A549 (cell line): Measurements from ENCODE around the gene MAD1L1. TPM values are rescaled to one million over a fixed set of nuclear protein-coding genes. Genes with fewer than 3 reads are reported as not detected.

Experiments used
- ATAC-seq, 2 experiments: fragments of 200-7000 bp in 1 of 2; fragments of >200 bp in 1 of 2; cut with Nextera tagmentation in 1 of 2; cut with Tn5 transposase in 1 of 2; 3 replicates each; pipeline versions ENCODE4 v1.8.0 to v1.9.1; 2018 to 2020; ENCODE audit warnings: mild to moderate bottlenecking in 1 of 2, moderate library complexity in 1 of 2
- CTCF ChIA-PET: fragments of 300-600 bp; sonication (Branson Sonifier 250); formaldehyde crosslinking; extraction: SDS; loops from one replicate; lab custom pipeline; 2021; ENCODE audit warnings: antibody characterized with exemption, inconsistent platforms; lab: Yijun Ruan, JAX
- POLR2A ChIA-PET: fragments of 350-600 bp; formaldehyde crosslinking; extraction: SDS; loops from one replicate; lab custom pipeline; 2021; ENCODE audit warnings: antibody characterized with exemption, inconsistent platforms; lab: Yijun Ruan, JAX
- DNase-seq, 2 experiments: peaks; one replicate each; pipeline versions ENCODE4 v3.0.0 to v3.0.0-alpha.2; 2011 to 2016; ENCODE audit warnings: low read depth in 1 of 2, low spot score in 1 of 2
- FAIRE-seq: peaks from 2 replicates; lab custom pipeline; 2011; peaks lifted over from hg19 to GRCh38; lab: Jason Lieb, UNC
- H3K27ac ChIP-seq, 2 experiments: fragments of >200 bp; sonication (Bioruptor Twin); formaldehyde crosslinking; 3 replicates each; pipeline ENCODE4 v1.5.1; 2016 to 2017
- H3K4me1 ChIP-seq: fragments of >200 bp; sonication (Bioruptor Twin); formaldehyde crosslinking; 3 replicates; pipeline ENCODE4 v1.6.1; 2016
- H3K4me2 ChIP-seq: fragments of >200 bp; sonication (Bioruptor Twin); formaldehyde crosslinking; 3 replicates; pipeline ENCODE4 v1.6.1; 2016
- H3K4me3 ChIP-seq: fragments of >200 bp; sonication (Bioruptor Twin); formaldehyde crosslinking; 3 replicates; pipeline ENCODE4 v1.5.1; 2016
- H3K9me3 ChIP-seq: fragments of >200 bp; sonication (Bioruptor Twin); formaldehyde crosslinking; 3 replicates; pipeline ENCODE4 v1.6.1; 2016
- BHLHE40 ChIP-seq: IDR thresholded peaks from 2 replicates; pipeline ENCODE4 v1.6.1; 2012; ENCODE audit warnings: low read depth, low read length, inconsistent platforms
- CHD2 ChIP-seq: fragments of 150-350 bp; IDR thresholded peaks from 2 replicates; pipeline ENCODE4 v1.6.1; 2014; ENCODE audit warnings: low read length; ENCODE audit not compliant: partially characterized antibody
- FOSB ChIP-seq: fragments of 250-450 bp; sonication (Bioruptor Pico); IDR thresholded peaks from 2 replicates; pipeline ENCODE4 v1.5.0; 2020; ENCODE audit warnings: mild to moderate bottlenecking, moderate library complexity
- FOSL2 ChIP-seq, 2 experiments: fragments of 450-650 bp in 1 of 2; fragments of >200 bp in 1 of 2; sonication (Bioruptor Twin) in 1 of 2; formaldehyde crosslinking; IDR thresholded peaks; 2 replicates each; pipeline versions ENCODE4 v1.5.0 to v1.6.1; 2016 to 2020; ENCODE audit warnings: mild to moderate bottlenecking in 1 of 2, moderate library complexity in 1 of 2
- FOXS1 ChIP-seq: fragments of 250-450 bp; sonication (Bioruptor Pico); IDR thresholded peaks from 2 replicates; pipeline ENCODE4 v1.5.0; 2020; ENCODE audit warnings: mild to moderate bottlenecking, moderate library complexity
- JUNB ChIP-seq: fragments of >200 bp; sonication (Bioruptor Twin); formaldehyde crosslinking; IDR thresholded peaks from 2 replicates; pipeline ENCODE4 v1.6.1; 2016
- MAZ ChIP-seq: fragments of 150-350 bp; IDR thresholded peaks from 2 replicates; pipeline ENCODE4 v1.6.1; 2014; ENCODE audit warnings: antibody characterized with exemption, low read depth, low read length, borderline replicate concordance
- NFE2L2 ChIP-seq: fragments of 150-350 bp; conservative IDR thresholded peaks from 2 replicates; pipeline ENCODE4 v1.6.1; 2014; ENCODE audit warnings: low read length
- NPAS2 ChIP-seq: fragments of 250-450 bp; sonication (Bioruptor Pico); IDR thresholded peaks from 2 replicates; pipeline ENCODE4 v1.8.0; 2022; ENCODE audit warnings: mild to moderate bottlenecking, moderate library complexity, borderline replicate concordance
- POLR2A ChIP-seq: IDR thresholded peaks from 2 replicates; pipeline ENCODE4 v1.6.1; 2012; ENCODE audit warnings: mild to moderate bottlenecking, low read length
- POLR2AphosphoS2 ChIP-seq: conservative IDR thresholded peaks from 2 replicates; pipeline ENCODE4 v1.6.1; 2012; ENCODE audit warnings: low read length, improper control_type of control experiment, inconsistent platforms
- ZC3H11A ChIP-seq: fragments of 450-650 bp; IDR thresholded peaks from 2 replicates; pipeline ENCODE4 v1.6.1; 2014; ENCODE audit warnings: antibody characterized with exemption, mild to moderate bottlenecking
- ZFP36 ChIP-seq: fragments of 450-650 bp; IDR thresholded peaks from 2 replicates; pipeline ENCODE4 v1.6.1; 2014; ENCODE audit warnings: borderline replicate concordance; ENCODE audit not compliant: partially characterized antibody
- ZNF302 ChIP-seq: fragments of 250-450 bp; sonication (Bioruptor Pico); IDR thresholded peaks from 2 replicates; pipeline ENCODE4 v1.9.0; 2021; ENCODE audit warnings: inconsistent platforms, mild to moderate bottlenecking, moderate library complexity
- ZSCAN20 ChIP-seq: fragments of 250-450 bp; sonication (Bioruptor Pico); IDR thresholded peaks from 2 replicates; pipeline ENCODE4 v1.8.0; 2022; ENCODE audit warnings: mild to moderate bottlenecking, moderate library complexity
- WGBS: methylation state at CpG from one replicate; pipeline ENCODE4 v1.1.6; 2017; ENCODE audit errors: missing lambda C conversion rate; 5-methylcytosine and 5-hydroxymethylcytosine counted together
- polyA plus RNA-seq, 4 experiments: library from polyadenylated mRNA; depleted of rRNA in 3 of 4; stranded (reverse); fragments of >200 nt; fragmentation: RNase III in 1 of 4; extraction: RNeasy Plus Mini Kit Qiagen cat#74134 plus additional on column Dnase treatment in 1 of 4; gene quantifications; 2 replicates in 3 of 4; 3 replicates in 1 of 4; pipeline ENCODE4 v1.2.3, GENCODE V29; 2011 to 2017
- TF ChIP-seq, protein P1 (sequence below): fragments of 200-600 bp; sonication (generic); IDR thresholded peaks from 2 replicates; pipeline ENCODE4 v1.6.1; 2016; ENCODE audit warnings: antibody characterized with exemption, mild to moderate bottlenecking, moderate library complexity
- TF ChIP-seq, protein P2 (sequence below): fragments of >200 bp; sonication (Bioruptor Twin); formaldehyde crosslinking; IDR thresholded peaks from 3 replicates; pipeline ENCODE4 v1.5.1; 2016
- TF ChIP-seq, protein P3 (sequence below): IDR thresholded peaks from 2 replicates; pipeline ENCODE4 v1.6.1; 2012; ENCODE audit warnings: low read depth, borderline replicate concordance
- TF ChIP-seq, protein P4 (sequence below): fragments of >200 bp; sonication (Bioruptor Twin); formaldehyde crosslinking; IDR thresholded peaks from 2 replicates; pipeline ENCODE4 v1.6.1; 2016

The MAD1L1 gene
- polyA plus RNA-seq, 2 of the 4 experiments (the other 2 are of a cell fraction): 13.6 to 16.6 TPM

DNA sequence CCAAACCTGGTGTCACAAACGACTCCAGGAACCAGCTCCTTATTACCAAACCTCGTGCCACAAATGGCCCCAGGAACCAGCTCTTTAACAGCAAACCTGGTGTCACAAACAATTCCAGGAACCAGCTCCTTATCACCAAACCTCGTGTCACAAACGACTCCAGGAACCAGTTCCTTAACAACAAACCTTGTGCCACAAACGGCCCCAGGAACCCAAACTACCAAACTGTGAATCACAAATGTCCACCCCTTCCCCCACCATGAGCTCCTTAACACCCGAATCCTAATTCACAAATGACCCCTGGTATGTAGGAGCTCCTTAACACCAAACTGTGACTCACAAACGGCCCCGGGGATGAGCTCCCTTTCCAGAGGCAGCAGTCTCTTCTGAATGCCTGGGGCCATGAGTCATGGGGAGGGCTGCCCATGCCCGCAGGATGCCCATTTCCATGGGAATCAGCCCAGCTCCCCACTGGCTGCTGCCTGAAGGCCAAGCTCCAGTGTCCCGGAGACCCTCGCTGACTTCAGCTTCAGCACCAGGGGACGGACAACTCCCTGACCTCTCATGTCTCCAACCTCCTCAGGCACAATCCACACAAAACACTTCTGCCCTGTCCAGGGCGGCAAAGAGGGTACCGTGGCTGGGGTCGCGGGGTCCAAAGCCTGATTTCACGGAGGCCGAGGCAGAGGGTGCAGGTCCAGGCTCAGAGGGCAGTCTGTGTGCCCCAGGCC, 349.5 kb downstream of the MAD1L1 start:
- TF ChIP-seq ZC3H11A: no peak
- TF ChIP-seq FOSL2 (IDR thresholded peaks at IDR 0.05): no peak
- peak; percentile 62; the same call in 1 of the 2 replicates for TF ChIP-seq FOSL2 (CRISPR knock-in tag; IDR thresholded peaks at IDR 0.05)
- TF ChIP-seq, protein P1, sequence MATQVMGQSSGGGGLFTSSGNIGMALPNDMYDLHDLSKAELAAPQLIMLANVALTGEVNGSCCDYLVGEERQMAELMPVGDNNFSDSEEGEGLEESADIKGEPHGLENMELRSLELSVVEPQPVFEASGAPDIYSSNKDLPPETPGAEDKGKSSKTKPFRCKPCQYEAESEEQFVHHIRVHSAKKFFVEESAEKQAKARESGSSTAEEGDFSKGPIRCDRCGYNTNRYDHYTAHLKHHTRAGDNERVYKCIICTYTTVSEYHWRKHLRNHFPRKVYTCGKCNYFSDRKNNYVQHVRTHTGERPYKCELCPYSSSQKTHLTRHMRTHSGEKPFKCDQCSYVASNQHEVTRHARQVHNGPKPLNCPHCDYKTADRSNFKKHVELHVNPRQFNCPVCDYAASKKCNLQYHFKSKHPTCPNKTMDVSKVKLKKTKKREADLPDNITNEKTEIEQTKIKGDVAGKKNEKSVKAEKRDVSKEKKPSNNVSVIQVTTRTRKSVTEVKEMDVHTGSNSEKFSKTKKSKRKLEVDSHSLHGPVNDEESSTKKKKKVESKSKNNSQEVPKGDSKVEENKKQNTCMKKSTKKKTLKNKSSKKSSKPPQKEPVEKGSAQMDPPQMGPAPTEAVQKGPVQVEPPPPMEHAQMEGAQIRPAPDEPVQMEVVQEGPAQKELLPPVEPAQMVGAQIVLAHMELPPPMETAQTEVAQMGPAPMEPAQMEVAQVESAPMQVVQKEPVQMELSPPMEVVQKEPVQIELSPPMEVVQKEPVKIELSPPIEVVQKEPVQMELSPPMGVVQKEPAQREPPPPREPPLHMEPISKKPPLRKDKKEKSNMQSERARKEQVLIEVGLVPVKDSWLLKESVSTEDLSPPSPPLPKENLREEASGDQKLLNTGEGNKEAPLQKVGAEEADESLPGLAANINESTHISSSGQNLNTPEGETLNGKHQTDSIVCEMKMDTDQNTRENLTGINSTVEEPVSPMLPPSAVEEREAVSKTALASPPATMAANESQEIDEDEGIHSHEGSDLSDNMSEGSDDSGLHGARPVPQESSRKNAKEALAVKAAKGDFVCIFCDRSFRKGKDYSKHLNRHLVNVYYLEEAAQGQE: peak; percentile 49; the same call in 1 of the 2 replicates

DNA sequence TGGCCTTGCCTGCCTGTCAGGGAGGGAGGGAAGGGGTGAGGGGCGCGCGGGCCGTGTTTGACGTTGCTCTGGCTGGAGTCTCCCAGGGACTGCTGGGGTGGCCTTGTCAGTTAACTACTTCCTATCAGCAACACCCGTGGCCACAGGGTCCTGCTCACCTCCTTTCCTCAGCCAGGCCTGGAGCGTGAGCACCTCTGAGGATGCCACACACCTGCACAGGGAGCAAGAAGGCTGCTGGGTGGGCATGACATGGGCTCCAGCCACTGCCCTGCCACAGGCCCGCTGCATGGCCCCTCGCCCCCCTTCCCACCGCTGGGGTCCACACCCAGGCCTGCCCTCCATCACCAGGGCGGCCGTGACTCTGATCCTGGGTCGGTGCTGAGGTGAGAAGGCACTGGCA, 350.3 kb downstream of the MAD1L1 start:
- no peak for ATAC-seq
- ChIA-PET CTCF (interaction anchor here (0.6 kb wide), 1 partner anchor 13 kb away, joined by 3 read pairs; no protein-coding TSS in a partner anchor), POLR2A (interaction anchor here (0.8 kb wide), 1 partner anchor 124 kb away, joined by 3 read pairs; no protein-coding TSS in a partner anchor)
- no peak for FAIRE-seq
- no peak overlapping the region; the same call in 1 of the 3 replicates for H3K4me2 ChIP-seq
- peaks cover 15% of the 10 kb centered on the region for H3K4me1 ChIP-seq
- 87% methylated on average over 6 of the region's 13 CpGs for WGBS
- H3K27ac ChIP-seq: peak overlapping the region in 1 of 2 experiments; percentile 73; a peak in 3 of 6 replicates
- DNase-seq: no peak
- H3K9me3 ChIP-seq: peaks cover 3% of the 10 kb centered on the region; the same call in 1 of the 3 replicates
- no peak for TF ChIP-seq POLR2AphosphoS2
- TF ChIP-seq, protein P2, sequence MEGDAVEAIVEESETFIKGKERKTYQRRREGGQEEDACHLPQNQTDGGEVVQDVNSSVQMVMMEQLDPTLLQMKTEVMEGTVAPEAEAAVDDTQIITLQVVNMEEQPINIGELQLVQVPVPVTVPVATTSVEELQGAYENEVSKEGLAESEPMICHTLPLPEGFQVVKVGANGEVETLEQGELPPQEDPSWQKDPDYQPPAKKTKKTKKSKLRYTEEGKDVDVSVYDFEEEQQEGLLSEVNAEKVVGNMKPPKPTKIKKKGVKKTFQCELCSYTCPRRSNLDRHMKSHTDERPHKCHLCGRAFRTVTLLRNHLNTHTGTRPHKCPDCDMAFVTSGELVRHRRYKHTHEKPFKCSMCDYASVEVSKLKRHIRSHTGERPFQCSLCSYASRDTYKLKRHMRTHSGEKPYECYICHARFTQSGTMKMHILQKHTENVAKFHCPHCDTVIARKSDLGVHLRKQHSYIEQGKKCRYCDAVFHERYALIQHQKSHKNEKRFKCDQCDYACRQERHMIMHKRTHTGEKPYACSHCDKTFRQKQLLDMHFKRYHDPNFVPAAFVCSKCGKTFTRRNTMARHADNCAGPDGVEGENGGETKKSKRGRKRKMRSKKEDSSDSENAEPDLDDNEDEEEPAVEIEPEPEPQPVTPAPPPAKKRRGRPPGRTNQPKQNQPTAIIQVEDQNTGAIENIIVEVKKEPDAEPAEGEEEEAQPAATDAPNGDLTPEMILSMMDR: no peak
- TF ChIP-seq NFE2L2: no peak
- TF ChIP-seq CHD2: no peak
- TF ChIP-seq, protein P3, sequence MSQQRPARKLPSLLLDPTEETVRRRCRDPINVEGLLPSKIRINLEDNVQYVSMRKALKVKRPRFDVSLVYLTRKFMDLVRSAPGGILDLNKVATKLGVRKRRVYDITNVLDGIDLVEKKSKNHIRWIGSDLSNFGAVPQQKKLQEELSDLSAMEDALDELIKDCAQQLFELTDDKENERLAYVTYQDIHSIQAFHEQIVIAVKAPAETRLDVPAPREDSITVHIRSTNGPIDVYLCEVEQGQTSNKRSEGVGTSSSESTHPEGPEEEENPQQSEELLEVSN: no peak
- TF ChIP-seq MAZ: no peak
- no peak for TF ChIP-seq JUNB
- TF ChIP-seq POLR2A: no peak
- no peak for TF ChIP-seq NPAS2 (CRISPR knock-in tag)
- no peak for TF ChIP-seq ZFP36
- H3K4me3 ChIP-seq: no peak overlapping the region

More for the DNA sequence above, 349.5 kb downstream of the MAD1L1 start:
- ChIA-PET POLR2A (interaction anchor here (0.8 kb wide), 1 partner anchor 124 kb away, joined by 3 read pairs; no protein-coding TSS in a partner anchor), CTCF (interaction anchor here (0.6 to 1.1 kb wide), 2 partner anchors 9 to 12 kb away, joined by 3 read pairs; no protein-coding TSS in a partner anchor)
- ATAC-seq: peak; percentile 73 to 86
- peak; percentile 49 to 82 for DNase-seq
- H3K9me3 ChIP-seq: peaks cover 3% of the 10 kb centered on the region; the same call in 1 of the 3 replicates
- WGBS: 63% methylated on average over 16 of the region's 18 CpGs
- no peak overlapping the region for H3K4me3 ChIP-seq
- FAIRE-seq: no peak
- H3K4me2 ChIP-seq: peak overlapping the region; percentile 51
- peaks cover 15% of the 10 kb centered on the region for H3K4me1 ChIP-seq
- peak overlapping the region in 1 of 2 experiments; percentile 73; a peak in 3 of 6 replicates for H3K27ac ChIP-seq

DNA sequence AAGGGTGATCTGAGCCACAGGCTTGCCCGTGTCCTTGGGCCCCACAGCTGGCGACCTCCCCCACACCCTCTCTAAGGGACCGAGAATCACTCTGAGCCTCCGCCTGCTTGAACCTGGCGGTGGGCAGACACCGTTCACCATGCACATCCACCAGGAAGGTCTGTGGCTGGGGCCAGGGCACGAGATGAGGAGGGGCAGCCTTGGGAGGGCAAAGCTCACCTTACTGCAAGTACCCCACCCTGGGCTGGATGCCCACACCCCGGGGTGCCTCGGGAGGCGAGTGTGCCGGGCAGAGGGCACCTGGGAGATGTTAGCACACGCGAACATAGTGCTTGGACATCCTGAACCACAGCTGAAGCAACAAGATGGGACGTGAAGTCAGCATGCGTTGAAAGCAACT, 350.8 kb downstream of the MAD1L1 start:
- ATAC-seq: no peak
- no peak overlapping the region for H3K4me2 ChIP-seq
- CTCF ChIA-PET: no interaction called here
- no peak overlapping the region; a peak in 1 of 6 replicates for H3K27ac ChIP-seq
- H3K4me3 ChIP-seq: no peak overlapping the region
- TF ChIP-seq ZSCAN20 (CRISPR knock-in tag): no peak
- no peak for TF ChIP-seq BHLHE40
- no peak for TF ChIP-seq NPAS2 (CRISPR knock-in tag)
- TF ChIP-seq, protein P1: no peak
- TF ChIP-seq, protein P3: no peak
- no peak for TF ChIP-seq FOXS1 (CRISPR knock-in tag)
- no peak for TF ChIP-seq ZFP36
- TF ChIP-seq FOSB (CRISPR knock-in tag): no peak
- TF ChIP-seq ZNF302 (CRISPR knock-in tag): no peak
- TF ChIP-seq, protein P4, sequence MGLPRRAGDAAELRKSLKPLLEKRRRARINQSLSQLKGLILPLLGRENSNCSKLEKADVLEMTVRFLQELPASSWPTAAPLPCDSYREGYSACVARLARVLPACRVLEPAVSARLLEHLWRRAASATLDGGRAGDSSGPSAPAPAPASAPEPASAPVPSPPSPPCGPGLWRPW: no peak
- no peak for TF ChIP-seq POLR2A
- peaks cover 15% of the 10 kb centered on the region for H3K4me1 ChIP-seq
- POLR2A ChIA-PET: no interaction called here
- H3K9me3 ChIP-seq: peaks cover 3% of the 10 kb centered on the region; the same call in 1 of the 3 replicates
- no peak for FAIRE-seq
- no peak for DNase-seq
- 86% methylated on average over 14 of the region's 15 CpGs for WGBS
